GM18861 (cell line): ENCODE data around the gene SMIM41.

ENCODE experiments used
- ATAC-seq: cut with Tn5 transposase; IDR thresholded peaks from one replicate; pipeline ENCODE4 v1.9.1; 2021; ENCODE audit not compliant: unreplicated experiment

SMIM41 gene

GRCh38 chr12:52063082-52063924 is 16.2 kb upstream of the SMIM41 start:
- ATAC-seq: no peak

DNA sequence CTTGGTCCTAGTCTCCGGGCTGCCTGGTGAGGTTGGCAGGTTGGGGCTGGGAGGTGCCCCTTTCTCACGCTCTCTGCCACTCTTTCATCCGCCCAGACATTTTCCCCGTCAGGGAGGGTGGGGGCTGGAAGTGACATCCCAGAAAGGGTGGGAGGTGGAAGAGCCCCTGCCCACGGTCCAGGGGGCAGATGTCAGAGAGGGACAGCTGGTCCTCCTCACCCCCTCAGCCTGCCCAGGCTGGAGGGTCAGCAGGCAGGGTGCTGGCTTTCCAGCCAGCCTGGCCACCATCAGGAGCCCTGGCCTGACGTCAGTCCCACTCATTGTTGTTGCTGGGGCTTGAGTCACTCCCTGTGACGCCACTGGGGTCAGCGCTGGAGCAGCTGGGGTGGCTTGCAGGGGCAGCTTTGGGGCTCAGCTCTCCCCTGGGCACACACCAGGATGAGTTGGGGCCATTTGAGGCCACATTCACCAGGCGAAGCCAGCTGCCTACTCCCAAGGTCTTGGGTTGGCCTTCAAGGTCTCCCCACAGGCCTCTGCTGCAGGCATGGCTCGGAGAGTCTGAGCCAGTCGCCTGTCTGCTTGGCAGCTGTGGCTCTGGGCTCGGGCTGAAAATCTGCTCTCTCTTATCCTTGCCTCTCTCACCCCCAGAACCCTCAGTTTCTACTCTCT is 15.4 kb upstream of the SMIM41 start:
- no peak for ATAC-seq

DNA sequence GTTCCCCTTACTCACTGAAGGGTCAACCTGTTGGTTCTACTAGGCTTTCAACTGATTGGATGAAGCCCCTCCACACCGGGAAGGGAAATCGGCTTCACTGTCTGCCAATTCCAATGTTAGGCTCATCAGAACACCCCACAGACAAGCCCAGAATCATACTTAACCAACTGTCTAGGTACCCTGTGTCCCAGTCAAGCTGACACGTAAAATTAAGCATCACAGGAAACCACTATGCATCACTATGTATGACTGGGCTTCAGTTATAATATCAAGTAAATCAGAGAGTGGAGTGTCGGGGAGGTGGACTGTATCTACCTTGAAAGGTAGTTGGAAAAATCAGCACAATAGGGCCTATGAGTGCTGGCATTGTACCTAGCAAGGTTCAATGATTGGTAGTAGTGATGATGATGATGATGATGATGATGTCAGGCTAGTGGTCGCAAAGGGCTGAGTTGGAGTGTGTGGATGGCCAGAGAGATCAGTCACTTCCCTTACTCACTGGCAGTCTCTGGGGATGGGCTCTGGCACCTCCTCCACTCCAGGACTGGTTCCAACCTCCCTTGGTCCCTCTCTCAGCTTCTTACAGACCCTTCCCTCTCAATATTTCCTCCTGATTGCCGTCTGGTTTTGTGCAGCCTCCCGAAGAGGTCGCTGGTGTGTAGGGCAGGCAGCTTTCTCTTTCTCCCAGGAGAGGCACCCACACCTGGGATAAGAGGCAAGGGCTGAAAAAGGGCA is 13.0 kb upstream of the SMIM41 start:
- no peak for ATAC-seq

DNA sequence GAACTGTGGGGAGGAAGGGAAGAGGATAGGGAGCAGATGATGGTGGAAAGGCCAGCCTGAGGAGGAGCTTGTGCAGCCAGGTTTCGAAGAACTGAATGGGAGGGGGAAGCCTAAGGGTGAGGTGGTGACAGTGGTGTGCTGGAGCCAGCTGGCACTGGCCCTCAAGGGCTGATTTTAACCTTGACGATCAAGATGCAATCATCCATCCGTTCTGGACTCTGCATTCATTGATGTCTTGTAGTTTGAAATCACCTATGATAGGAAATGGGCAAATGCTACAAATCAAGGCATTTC is 12.5 kb upstream of the SMIM41 start:
- ATAC-seq: no peak

DNA sequence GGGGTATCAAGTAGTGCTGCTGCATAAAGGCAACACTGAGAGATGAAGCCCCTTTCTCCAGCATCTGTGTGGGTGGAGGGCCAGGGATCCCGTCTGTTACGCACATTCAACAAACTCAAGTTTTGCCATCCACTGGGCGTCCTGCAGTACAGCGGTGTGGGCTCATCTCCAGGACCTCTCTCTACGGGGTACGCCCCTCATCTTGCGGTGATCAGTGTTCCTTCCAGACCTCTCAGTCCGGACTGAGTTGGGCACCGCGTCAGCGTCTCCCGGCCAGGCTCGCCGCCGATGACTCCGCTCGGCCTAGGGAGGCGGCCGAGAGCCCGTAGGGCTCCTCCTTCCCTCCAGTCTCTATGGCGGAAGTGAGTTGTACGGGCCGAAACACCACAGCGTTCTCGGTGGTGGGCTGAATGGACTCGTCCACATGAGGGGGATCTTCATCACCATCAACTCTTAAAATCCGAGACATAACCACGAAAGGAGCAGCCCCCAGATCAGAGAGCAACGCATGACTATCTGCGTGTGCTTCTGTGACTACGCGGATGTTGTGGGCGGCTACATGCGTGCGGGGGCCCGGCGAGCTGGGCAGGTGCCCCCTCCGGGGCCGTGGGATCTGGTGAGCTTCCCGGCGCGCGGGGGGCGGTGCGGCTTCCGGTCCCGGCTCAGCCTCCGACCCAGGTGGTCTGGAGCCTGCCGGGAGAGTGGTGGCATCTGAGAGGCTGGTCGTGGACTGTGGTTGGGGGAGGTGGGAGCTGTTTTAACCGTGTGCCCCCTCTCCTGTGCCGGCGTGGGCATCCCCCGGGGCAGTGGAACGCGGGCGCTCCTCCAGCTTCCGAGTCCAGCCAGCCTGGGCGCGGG is 9.9 kb upstream of the SMIM41 start, which contains the start of gene ATG101:
Gene ATG101, plus strand, starts transcription at position 652 of the 858 bp plus-strand sequence. CDS start 3,673 bp downstream, outside the sequence.
- peak; percentile 91 for ATAC-seq

GRCh38 chr12:52070185-52070925 is 9.1 kb upstream of the SMIM41 start:
- peak; percentile 11 for ATAC-seq

DNA sequence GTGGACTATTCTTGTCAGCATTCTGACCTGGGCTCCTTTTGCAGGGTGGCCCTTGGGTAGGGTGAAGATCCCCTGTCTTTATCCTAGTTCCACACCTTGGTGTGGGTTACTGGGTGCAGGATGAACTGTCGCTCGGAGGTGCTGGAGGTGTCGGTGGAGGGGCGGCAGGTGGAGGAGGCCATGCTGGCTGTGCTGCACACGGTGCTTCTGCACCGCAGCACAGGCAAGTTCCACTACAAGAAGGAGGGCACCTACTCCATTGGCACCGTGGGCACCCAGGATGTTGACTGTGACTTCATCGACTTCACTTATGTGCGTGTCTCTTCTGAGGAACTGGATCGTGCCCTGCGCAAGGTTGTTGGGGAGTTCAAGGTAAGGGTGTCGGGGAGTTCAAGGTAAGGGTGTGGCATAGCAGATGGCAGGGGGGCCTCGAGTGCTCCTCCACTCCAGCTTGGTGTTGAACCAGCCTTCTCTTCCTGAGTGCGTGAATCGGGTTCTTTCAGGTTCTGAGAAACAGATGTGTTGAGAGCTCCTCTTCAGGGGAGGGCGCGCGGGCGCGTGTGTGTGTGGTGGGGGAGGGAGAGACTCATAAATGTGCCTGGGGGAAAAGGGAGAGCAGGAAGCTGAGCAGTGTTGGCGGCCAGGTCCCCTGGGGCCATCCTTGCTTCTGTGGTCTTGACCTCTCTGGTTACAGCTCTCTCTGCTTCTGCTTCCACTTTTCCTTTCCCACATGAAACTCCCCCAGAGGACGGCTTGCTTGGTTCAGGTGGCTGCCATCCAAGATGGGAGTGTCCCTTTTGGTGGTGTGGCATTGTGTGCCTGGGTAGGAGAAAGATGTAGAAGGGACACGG is 5.7 kb upstream of the SMIM41 start:
- no peak for ATAC-seq

GRCh38 chr12:52074971-52075724 is 4.4 kb upstream of the SMIM41 start:
- ATAC-seq: no peak

GRCh38 chr12:52076811-52077210 is 2.7 kb upstream of the SMIM41 start:
- ATAC-seq: no peak

DNA sequence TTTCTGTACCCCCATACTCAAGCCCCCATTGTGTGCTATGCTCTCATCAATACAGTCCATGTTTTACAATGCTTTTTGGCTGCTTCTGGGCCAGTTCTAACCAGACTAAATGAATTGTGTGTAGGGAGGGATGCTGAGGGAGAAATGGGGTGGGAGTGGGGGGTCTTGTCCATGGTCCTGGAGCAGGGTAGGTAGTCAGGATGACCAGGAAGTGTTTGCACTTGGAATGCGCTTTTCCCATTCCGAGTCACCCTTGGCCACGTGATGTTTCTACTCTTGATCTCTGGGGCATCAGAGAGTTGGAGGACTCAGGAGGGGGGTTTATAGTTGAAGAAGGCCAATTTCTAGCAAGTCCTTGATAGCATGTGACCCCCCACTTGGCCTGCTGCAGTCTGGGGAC is 1.2 kb upstream of the SMIM41 start:
- ATAC-seq: no peak

DNA sequence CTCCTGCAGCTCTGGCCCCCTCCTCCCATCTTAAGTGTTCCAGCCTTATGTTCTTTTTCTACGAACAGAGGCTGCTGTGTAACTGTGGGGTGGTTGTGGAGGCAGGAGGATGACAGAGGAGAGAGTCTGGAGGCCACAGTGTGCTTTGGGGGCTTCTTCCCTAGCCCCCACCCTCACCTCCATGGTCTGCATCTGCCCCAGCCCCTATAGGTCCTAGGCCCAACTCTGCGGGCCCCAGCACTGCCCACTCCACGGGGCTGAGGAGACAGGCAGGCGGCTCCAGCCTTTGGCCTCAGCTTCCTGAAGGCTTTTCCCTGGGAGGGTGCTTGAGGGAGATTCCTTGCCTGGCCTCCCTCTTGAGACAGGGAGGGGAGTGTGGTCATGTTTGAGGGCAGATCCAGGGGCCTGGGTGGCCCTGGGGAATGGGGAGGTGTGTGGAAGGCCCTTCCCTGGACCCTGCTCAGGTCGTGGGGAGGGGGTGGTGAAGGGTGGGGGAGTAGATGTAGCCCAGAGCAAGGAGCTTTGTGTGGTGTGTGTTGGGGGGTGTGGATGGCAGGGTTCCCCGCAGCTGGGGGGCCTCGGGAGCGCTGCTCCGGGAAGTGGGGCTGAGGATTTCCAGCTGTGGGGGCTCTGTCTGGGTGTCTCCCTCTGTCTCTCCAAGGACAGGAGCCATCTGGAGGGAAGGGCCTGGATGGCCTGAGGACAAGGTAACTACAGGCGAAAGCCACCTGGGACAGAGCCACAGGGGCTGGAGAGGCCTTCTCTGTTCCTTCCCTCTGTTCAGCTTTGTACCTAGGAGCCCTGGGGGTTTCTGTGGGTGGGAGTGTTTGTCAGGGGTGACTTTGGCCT is 1.1 kb downstream of the SMIM41 start:
- no peak for ATAC-seq

DNA sequence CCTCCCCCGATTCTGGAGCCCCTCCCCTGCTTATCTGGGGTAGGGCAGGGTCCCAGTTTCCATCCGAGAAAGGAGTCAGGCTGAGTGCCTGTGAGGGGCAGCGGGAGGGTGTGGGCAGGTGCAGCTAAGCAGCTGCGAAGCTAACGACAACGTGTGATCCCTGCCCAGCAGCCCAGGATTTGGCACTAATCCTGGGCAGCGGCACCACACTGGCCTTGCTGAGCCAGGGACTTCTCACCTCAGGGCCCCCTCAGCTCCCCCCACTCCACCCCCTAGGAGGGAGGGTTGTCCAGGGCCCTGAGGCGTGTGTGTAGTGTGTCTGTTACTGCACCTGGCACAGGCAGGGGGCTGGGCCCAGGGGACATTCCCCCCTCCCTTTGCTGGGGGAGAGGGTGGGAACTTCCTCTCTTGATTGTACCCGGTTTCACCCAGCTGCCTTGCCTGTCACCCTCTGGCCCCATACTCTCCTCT is 1.8 kb downstream of the SMIM41 start:
- peak; percentile 78 for ATAC-seq

DNA sequence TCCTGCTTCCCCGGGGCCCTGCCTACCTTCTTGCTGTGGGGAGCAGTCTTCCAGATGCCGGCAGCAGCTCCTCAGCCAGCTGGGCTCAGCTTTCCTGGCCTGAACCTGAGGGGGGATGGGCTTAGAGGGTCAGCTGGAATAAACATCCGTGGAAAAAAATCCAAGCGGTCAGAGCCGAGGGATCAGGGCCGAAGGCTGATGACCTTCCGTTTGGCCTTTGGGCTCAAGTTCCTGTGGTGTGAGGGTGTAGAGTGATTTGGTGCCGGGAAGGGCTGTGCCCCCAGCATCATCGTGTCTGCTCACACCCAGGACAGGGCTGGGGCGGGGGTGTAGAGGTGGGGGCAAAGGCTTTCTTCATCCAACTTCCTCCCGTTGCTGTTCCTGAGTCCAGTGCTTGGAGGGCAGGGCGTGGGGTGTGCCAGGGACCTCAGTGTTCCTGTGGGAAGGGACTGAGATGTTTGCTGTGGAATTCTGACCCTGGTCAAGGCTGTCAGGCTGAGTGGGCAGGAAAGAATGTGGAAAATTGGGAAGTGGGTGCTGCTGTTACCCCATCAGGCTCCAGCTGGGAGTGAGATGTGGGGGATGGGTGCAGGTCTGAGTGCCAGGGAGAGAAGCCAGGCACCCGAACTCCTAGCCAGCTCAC is 2.6 kb downstream of the SMIM41 start:
- no peak for ATAC-seq

DNA sequence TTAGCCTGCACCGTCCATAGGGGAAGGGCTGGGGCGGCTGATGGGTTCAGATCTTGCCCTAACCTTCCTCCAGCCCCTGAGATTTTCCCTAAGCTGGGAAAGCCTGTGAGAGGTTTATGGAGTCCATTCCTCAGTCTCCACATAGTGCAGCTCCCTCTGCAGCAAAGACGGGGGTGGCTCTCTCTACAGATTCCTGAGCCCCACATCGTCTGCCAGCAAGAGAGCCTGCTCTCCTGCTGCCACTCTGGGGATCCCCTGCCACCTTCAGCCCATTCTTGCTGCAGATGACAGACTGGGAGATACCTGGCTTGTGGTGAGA is 3.1 kb downstream of the SMIM41 start:
- no peak for ATAC-seq

DNA sequence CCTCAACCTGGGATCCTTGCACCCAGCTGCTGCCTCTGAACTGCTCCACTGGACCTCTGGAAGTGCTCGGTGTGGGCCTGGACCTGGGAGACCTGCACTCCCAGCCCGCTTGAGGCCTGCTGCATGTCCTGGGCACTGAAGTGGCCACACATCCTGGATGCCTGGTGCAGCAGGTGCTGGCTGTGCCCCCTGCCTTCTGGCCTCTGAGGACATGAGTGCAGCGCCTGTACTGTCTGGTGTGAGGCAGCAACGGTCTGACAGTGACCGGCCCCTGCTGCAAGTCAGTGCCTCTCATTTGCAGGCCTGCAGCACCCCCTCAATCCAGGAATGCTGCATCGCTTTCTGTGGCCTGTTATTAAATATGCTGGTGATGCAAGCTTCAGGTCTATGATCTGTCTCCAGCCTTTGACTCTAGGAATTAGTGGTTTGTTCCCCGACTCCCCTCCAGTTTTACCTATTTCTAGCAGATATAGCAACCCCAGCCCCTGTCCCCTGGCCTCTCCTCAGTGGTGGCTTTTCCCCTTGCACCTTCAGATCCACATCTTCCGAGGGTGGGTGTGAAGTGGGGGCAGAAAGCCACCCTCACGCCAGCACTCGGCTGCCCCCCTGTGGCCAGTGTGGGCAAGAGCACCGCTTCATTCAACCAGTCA is 3.6 kb downstream of the SMIM41 start:
- ATAC-seq: no peak

DNA sequence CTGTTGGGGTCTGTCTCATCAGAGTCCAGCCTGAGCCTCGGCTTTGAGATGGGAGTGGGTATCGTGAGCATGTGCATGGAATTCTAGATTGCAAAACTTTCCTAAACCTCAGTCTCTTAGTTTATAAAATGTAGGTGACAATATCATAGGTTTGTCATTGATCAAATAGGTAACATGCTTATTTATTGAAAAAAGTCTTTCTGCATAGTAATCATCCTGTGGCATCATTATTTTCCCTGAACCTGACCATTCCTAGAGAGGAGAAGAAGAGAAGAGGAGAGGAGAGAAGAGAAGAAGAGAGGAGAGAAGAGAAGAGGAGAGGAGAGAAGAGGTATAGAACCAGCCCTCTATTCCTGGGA is 4.1 kb downstream of the SMIM41 start:
- no peak for ATAC-seq
